NOMO-1 treated with dmso at 0.1 percent for 144 hours (cell line): ENCODE results near the gene MRPL17.
A peak's percentile ranks its signal among the peaks of the same experiment; 100 is the strongest.

Experiments
- DNase-seq: peaks from one replicate; lab custom pipeline; 2025; ENCODE audit not compliant: unreplicated experiment; lab: John Stamatoyannopoulos, UW

MRPL17 gene

GRCh38 chr11:6655020-6655789 is 27.9 kb downstream of the MRPL17 start:
- DNase-seq, result no peak

GRCh38 chr11:6654281-6655019 is 28.7 kb downstream of the MRPL17 start:
- no peak for DNase-seq

GRCh38 chr11:6653656-6654055 is 29.5 kb downstream of the MRPL17 start:
- DNase-seq, result no peak

GRCh38 chr11:6653097-6653496 is 30.0 kb downstream of the MRPL17 start:
- no peak for DNase-seq

GRCh38 chr11:6652182-6652581 is 31.0 kb downstream of the MRPL17 start:
- DNase-seq, result no peak

GRCh38 chr11:6650980-6651379 is 32.2 kb downstream of the MRPL17 start:
- DNase-seq, result no peak

- DNase-seq, result no peak
These were observed 33.0 kb downstream of the MRPL17 start for GRCh38 chr11:6650104-6650503.

- no peak for DNase-seq
These were observed 34.6 kb downstream of the MRPL17 start for GRCh38 chr11:6648501-6648900.

- no peak for DNase-seq
These were observed 35.3 kb downstream of the MRPL17 start for GRCh38 chr11:6647836-6648235.

GRCh38 chr11:6646918-6647679 is 36.0 kb downstream of the MRPL17 start:
- peak; percentile 93 for DNase-seq

GRCh38 chr11:6646576-6646917 is 36.6 kb downstream of the MRPL17 start:
- DNase-seq, result no peak

- no peak for DNase-seq
These were observed 37.1 kb downstream of the MRPL17 start for GRCh38 chr11:6646071-6646470.

- no peak for DNase-seq
These were observed 40.2 kb downstream of the MRPL17 start for GRCh38 chr11:6642957-6643356.

GRCh38 chr11:6640985-6641701 is 42.0 kb downstream of the MRPL17 start:
- no peak for DNase-seq

GRCh38 chr11:6640036-6640984 is 42.8 kb downstream of the MRPL17 start:
- DNase-seq, result no peak

- DNase-seq, result no peak
These were observed 44.7 kb downstream of the MRPL17 start for GRCh38 chr11:6638429-6638828.

- DNase-seq, result no peak
These were observed 45.3 kb downstream of the MRPL17 start for GRCh38 chr11:6637871-6638270.

GRCh38 chr11:6636480-6636879 is 46.7 kb downstream of the MRPL17 start:
- DNase-seq, result no peak

GRCh38 chr11:6635082-6635932 is 47.8 kb downstream of the MRPL17 start:
- DNase-seq, result peak; percentile 89
